IMR-90 (cell line): ENCODE data around the gene NANOGP8. TPM values are rescaled to one million over a fixed set of nuclear protein-coding genes. Genes with fewer than 3 reads are reported as not detected.
"Not testable (repeated sequence)": the region's sequence is repeated elsewhere in the genome, so short reads cannot be mapped to it uniquely, and the experiment has no call there.

ENCODE experiments used
- ATAC-seq: fragments of 200-7000 bp; cut with Tn5 transposase; 2 replicates; pipeline ENCODE4 v1.9.1; 2020; ENCODE audit warnings: low read depth, mild to moderate bottlenecking, moderate library complexity
- Bru-seq: library from RNA; stranded (reverse); fragments of 400-500 nt; gene quantifications from one replicate; lab custom pipeline; 2021; lab: Mats Ljungman, UMichigan
- BruChase-seq, 2 experiments: library from RNA; stranded (reverse); fragments of 400-500 nt; gene quantifications; one replicate each; lab custom pipeline; 2021; lab: Mats Ljungman, UMichigan
- BruUV-seq: library from RNA; stranded (reverse); fragments of 400-500 nt; replicated peaks from 2 replicates; lab custom pipeline; 2021; lab: Mats Ljungman, UMichigan
- CTCF ChIA-PET: fragments of 300-600 bp; formaldehyde crosslinking; extraction: SDS; loops from one replicate; lab custom pipeline; 2021; ENCODE audit warnings: antibody characterized with exemption; lab: Yijun Ruan, JAX
- POLR2A ChIA-PET: fragments of 300-600 bp; sonication (Branson Sonifier 250); formaldehyde crosslinking; loops from one replicate; lab custom pipeline; 2022; ENCODE audit warnings: antibody characterized with exemption; ENCODE audit not compliant: unreplicated experiment; lab: Charles Lee
- DNase-seq: peaks from one replicate; pipeline ENCODE4 v3.0.0; 2013
- H2AFZ ChIP-seq: replicated peaks from 2 replicates; pipeline ENCODE3; 2013; ENCODE audit warnings: low read length, mild to moderate bottlenecking; ENCODE audit not compliant: poor library complexity
- H2AK5ac ChIP-seq: 2 replicates; pipeline ENCODE4 v1.6.1; 2013; ENCODE audit warnings: low read depth, low read length, inconsistent platforms
- H2AK9ac ChIP-seq: replicated peaks from 2 replicates; pipeline ENCODE3; 2013; ENCODE audit warnings: mild to moderate bottlenecking, low read depth, low read length, moderate library complexity; ENCODE audit not compliant: poor library complexity
- H2BK120ac ChIP-seq: 2 replicates; pipeline ENCODE4 v1.6.1; 2013; ENCODE audit warnings: low read depth, low read length, inconsistent platforms
- H2BK15ac ChIP-seq: 3 replicates; pipeline ENCODE4 v1.6.1; 2013; ENCODE audit warnings: low read depth, low read length, inconsistent platforms
- H2BK20ac ChIP-seq: 2 replicates; pipeline ENCODE4 v1.6.1; 2013; ENCODE audit warnings: low read depth, mild to moderate bottlenecking, inconsistent platforms, low read length, moderate library complexity
- H2BK5ac ChIP-seq: 2 replicates; pipeline ENCODE4 v1.6.1; 2013; ENCODE audit warnings: mild to moderate bottlenecking, low read depth, low read length, inconsistent platforms; ENCODE audit not compliant: poor library complexity, severe bottlenecking
- H3K14ac ChIP-seq: replicated peaks from 2 replicates; pipeline ENCODE4 v1.6.1; 2013; ENCODE audit warnings: low read depth, low read length, inconsistent platforms
- H3K18ac ChIP-seq: 2 replicates; pipeline ENCODE4 v1.6.1; 2013; ENCODE audit warnings: low read depth, low read length, control low read depth
- H3K23ac ChIP-seq: 2 replicates; pipeline ENCODE4 v1.6.1; 2013; ENCODE audit warnings: low read depth, low read length, inconsistent platforms
- H3K27ac ChIP-seq: 2 replicates; pipeline ENCODE4 v1.5.1; 2013; ENCODE audit warnings: mild to moderate bottlenecking, control low read depth, low read length; ENCODE audit not compliant: insufficient read depth
- H3K27me3 ChIP-seq: 2 replicates; pipeline ENCODE4 v1.6.1; 2013; ENCODE audit warnings: low read length; ENCODE audit not compliant: control insufficient read depth, insufficient read depth
- H3K36me3 ChIP-seq: 2 replicates; pipeline ENCODE4 v1.6.1; 2013; ENCODE audit warnings: low read length, mixed read lengths; ENCODE audit not compliant: control insufficient read depth, insufficient read depth
- H3K4ac ChIP-seq: 2 replicates; pipeline ENCODE4 v1.6.1; 2013; ENCODE audit warnings: low read depth, low read length, inconsistent platforms
- H3K4me1 ChIP-seq: 2 replicates; pipeline ENCODE4 v1.6.1; 2013; ENCODE audit warnings: low read length, mixed read lengths; ENCODE audit not compliant: control insufficient read depth, insufficient read depth
- H3K4me2 ChIP-seq: 2 replicates; pipeline ENCODE4 v1.6.1; 2013; ENCODE audit warnings: low read depth, mild to moderate bottlenecking, control low read depth, low read length, moderate library complexity
- H3K4me3 ChIP-seq: 2 replicates; pipeline ENCODE4 v1.5.1; 2013; ENCODE audit warnings: low read depth, mild to moderate bottlenecking, control low read depth, low read length, moderate library complexity; ENCODE audit not compliant: insufficient read depth
- H3K56ac ChIP-seq: 2 replicates; pipeline ENCODE4 v1.6.1; 2013; ENCODE audit warnings: low read length, inconsistent platforms; ENCODE audit not compliant: insufficient read depth; ENCODE audit errors: extremely low read depth
- H3K79me1 ChIP-seq, 2 experiments: 2 replicates each; pipeline ENCODE4 v1.6.1; 2013; ENCODE audit warnings: low read length in 2 of 2, inconsistent platforms in 1 of 2, low read depth in 1 of 2
- H3K9ac ChIP-seq: 2 replicates; pipeline ENCODE4 v1.6.1; 2013; ENCODE audit warnings: low read depth, low read length, control low read depth
- H3K9me1 ChIP-seq: 2 replicates; pipeline ENCODE4 v1.6.1; 2013; ENCODE audit warnings: low read length, inconsistent platforms; ENCODE audit not compliant: insufficient read depth
- H3K9me3 ChIP-seq: 2 replicates; pipeline ENCODE4 v1.6.1; 2013; ENCODE audit warnings: low read length; ENCODE audit not compliant: control insufficient read depth, insufficient read depth
- H4K20me1 ChIP-seq: 2 replicates; pipeline ENCODE4 v1.6.1; 2013; ENCODE audit warnings: low read length, inconsistent platforms; ENCODE audit not compliant: insufficient read depth
- H4K5ac ChIP-seq: 2 replicates; pipeline ENCODE4 v1.6.1; 2013; ENCODE audit warnings: mild to moderate bottlenecking, low read depth, low read length, control low read depth
- H4K8ac ChIP-seq, 2 experiments: 2 replicates each; pipeline ENCODE4 v1.6.1; 2013; ENCODE audit warnings: low read depth in 2 of 2, low read length in 2 of 2, control low read depth in 1 of 2, inconsistent platforms in 1 of 2
- H4K91ac ChIP-seq: 2 replicates; pipeline ENCODE4 v1.6.1; 2013; ENCODE audit warnings: low read depth, low read length, inconsistent platforms; ENCODE audit not compliant: insufficient read depth
- WGBS, 2 experiments: methylation state at CpG; one replicate each; pipeline versions ENCODE4 v1.1.5 to v1.1.7; 2013; ENCODE audit warnings: missing lambda C conversion rate in 2 of 2; ENCODE audit not compliant: insufficient read length in 1 of 2; ENCODE audit errors: extremely low coverage in 2 of 2; 5-methylcytosine and 5-hydroxymethylcytosine counted together
- dilution Hi-C: fragments of 300-500 bp; cut with HindIII; formaldehyde crosslinking; loops from one replicate; pipeline ENCODE4 v1.14.3; 2018; ENCODE audit warnings: low sequenced_read_pairs; ENCODE audit not compliant: unreplicated experiment
- in situ Hi-C: fragments of 300-500 bp; cut with MboI; formaldehyde crosslinking; loops from 3 replicates; pipeline ENCODE4 v1.14.3; 2019; ENCODE audit warnings: low sequenced_read_pairs, inconsistent platforms, mixed read lengths
- intact Hi-C: fragments of 100-400 bp; cut with micrococcal nuclease; formaldehyde crosslinking; loops from 2 replicates; pipeline ENCODE4 v1.10.0; 2022
- long read RNA-seq: library from polyadenylated mRNA; unstranded; transcript quantifications from one replicate; pipeline ENCODE4 v2.0.0, GENCODE V29; 2021; ENCODE audit not compliant: unreplicated experiment
- polyA plus RNA-seq, 3 experiments: library from polyadenylated mRNA; depleted of rRNA; stranded (reverse); fragments of >200 nt; gene quantifications; 2 replicates each; pipeline ENCODE4 v1.2.3, GENCODE V29; 2012; ENCODE audit warnings: low replicate concordance in 1 of 3
- total RNA-seq: library from RNA; depleted of rRNA; stranded (reverse); fragments of >200 nt; gene quantifications from 2 replicates; pipeline ENCODE4 v1.2.3, GENCODE V29; 2012; rRNA removed

NANOGP8 gene, protein sequence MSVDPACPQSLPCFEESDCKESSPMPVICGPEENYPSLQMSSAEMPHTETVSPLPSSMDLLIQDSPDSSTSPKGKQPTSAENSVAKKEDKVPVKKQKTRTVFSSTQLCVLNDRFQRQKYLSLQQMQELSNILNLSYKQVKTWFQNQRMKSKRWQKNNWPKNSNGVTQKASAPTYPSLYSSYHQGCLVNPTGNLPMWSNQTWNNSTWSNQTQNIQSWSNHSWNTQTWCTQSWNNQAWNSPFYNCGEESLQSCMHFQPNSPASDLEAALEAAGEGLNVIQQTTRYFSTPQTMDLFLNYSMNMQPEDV
- total RNA-seq, result not detected in 2 replicates
- polyA plus RNA-seq (2012; rRNA removed), result not detected in 2 replicates
- polyA plus RNA-seq (2012; cell fraction: cytosol; rRNA removed), result not detected in 2 replicates
- 0.17 TPM in 1 of 2 replicates, not detected in the other for polyA plus RNA-seq (2012; cell fraction: nucleus; rRNA removed; ENCODE audit: low replicate concordance)
- percentile 50 among the genes with signal in this experiment for Bru-seq, nascent RNA
- percentile 56 among the genes with signal in this experiment for BruChase-seq, experiment 1, labeled RNA remaining after a 6-hour chase
- percentile 57 among the genes with signal in this experiment for BruChase-seq, experiment 2, labeled RNA remaining after a 2-hour chase
- long read RNA-seq, result 0 reads

DNA sequence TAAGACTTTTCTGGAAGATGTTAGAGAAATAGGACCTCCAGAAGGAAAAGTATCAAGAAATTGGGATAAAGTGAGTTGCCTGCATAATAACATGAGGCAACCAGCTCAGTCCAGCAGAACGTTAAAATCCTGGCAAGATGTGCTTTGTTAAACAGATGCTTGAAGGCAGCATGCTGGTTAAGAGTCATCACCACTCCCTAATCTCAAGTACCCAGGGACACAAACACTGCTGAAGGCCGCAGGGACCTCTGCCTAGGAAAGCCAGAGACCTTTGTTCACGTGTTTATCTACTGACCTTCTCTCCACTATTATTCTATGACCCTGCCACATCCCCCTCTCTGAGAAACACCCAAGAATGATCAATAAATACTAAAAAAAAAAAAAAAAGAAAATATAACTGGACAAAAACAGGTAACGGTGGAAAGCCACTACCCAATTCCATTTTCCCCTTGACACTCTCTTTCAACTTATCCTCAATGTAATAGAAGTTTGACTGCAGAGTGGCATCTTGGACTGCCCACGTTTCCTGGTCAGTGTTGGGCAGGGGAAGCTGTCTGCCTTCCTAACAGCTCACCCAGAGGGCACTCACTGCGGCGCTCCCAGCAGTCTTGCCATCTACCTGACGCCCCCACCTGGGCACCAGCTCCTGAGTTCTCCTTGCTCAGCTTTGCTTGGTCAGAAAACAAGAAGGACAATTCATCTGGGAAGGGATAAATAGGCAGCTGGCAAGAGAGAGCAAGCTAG is at the start of gene NANOGP8:
TSS of gene NANOGP8 (minus strand) at position 120 of the 744 bp plus-strand sequence. CDS start 185 bp downstream, outside the sequence.
- H3K9me3 ChIP-seq, H2AFZ ChIP-seq, BruUV-seq, POLR2A ChIA-PET, H2AK9ac ChIP-seq, ATAC-seq, H4K5ac ChIP-seq, DNase-seq, H2BK20ac ChIP-seq, H2BK120ac ChIP-seq, H3K79me1 ChIP-seq, H3K56ac ChIP-seq, H4K91ac ChIP-seq, H3K18ac ChIP-seq, H3K36me3 ChIP-seq, H3K4me2 ChIP-seq, H3K27ac ChIP-seq, H2BK15ac ChIP-seq, H2AK5ac ChIP-seq, H3K9ac ChIP-seq, H4K20me1 ChIP-seq, H3K4ac ChIP-seq, H3K4me3 ChIP-seq, H3K23ac ChIP-seq, H3K27me3 ChIP-seq, H3K4me1 ChIP-seq, in situ Hi-C loops, H3K9me1 ChIP-seq, dilution Hi-C loops, H4K8ac ChIP-seq: not testable (repeated sequence)
- 80% methylated on average over 1 of the region's 8 CpGs; no CpG with 5 or more reads in 1 of the 2 experiments for WGBS, 2 experiments
- intact Hi-C loops, result loop anchor here (5.0 kb wide), 1 partner anchor 97 kb away; no protein-coding TSS in a partner anchor
- Histone ChIP-seq H3K14ac (0 out of 2 replicates have a peak within 1 kb of the TSS, but pooled peaks have one; percentile 41), H2BK5ac (peak within 1 kb of the TSS; percentile 62)
- CTCF ChIA-PET, result interaction anchor here (0.6 kb wide), 1 partner anchor 177 kb away, joined by 3 read pairs; no protein-coding TSS in a partner anchor
